HEK293 (cell line): ENCODE data around the gene TTC24.

Experiments used
- CTCF ChIA-PET: fragments of 350-600 bp; formaldehyde crosslinking; extraction: SDS; loops from one replicate; lab custom pipeline; 2021; ENCODE audit warnings: antibody characterized with exemption; lab: Yijun Ruan, JAX
- POLR2A ChIA-PET: fragments of 300-600 bp; formaldehyde crosslinking; extraction: SDS; loops from one replicate; lab custom pipeline; 2020; ENCODE audit warnings: antibody characterized with exemption, inconsistent platforms; lab: Yijun Ruan, JAX
- H3K27ac ChIP-seq: fragments of 200-500 bp; sonication (Bioruptor generic); 2 replicates; pipeline ENCODE4 v1.5.1; 2014; ENCODE audit warnings: low read depth, low read length, control low read depth, inconsistent platforms; ENCODE audit errors: extremely low read depth
- H3K36me3 ChIP-seq, 2 experiments: fragments of 200-500 bp in 1 of 2; sonication (Bioruptor generic) in 1 of 2; 1 replicate in 1 of 2; 2 replicates in 1 of 2; pipeline ENCODE4 v1.5.1; 2014 to 2017; ENCODE audit warnings: inconsistent platforms in 2 of 2, low read length in 2 of 2; ENCODE audit not compliant: control insufficient read depth in 2 of 2, insufficient read depth in 1 of 2
- H3K4me1 ChIP-seq: fragments of 200-500 bp; sonication (Bioruptor generic); 2 replicates; pipeline ENCODE4 v1.5.1; 2014; ENCODE audit warnings: mild to moderate bottlenecking, low read length, inconsistent platforms; ENCODE audit not compliant: control insufficient read depth, insufficient read depth
- H3K4me3 ChIP-seq: 2 replicates; pipeline ENCODE4 v1.5.1; 2011; ENCODE audit warnings: low read depth, mild to moderate bottlenecking, control low read depth, low read length, moderate library complexity
- H3K9me3 ChIP-seq: fragments of 200-500 bp; sonication (Bioruptor generic); 2 replicates; pipeline ENCODE4 v1.5.1; 2014; ENCODE audit warnings: low read depth, low read length, inconsistent platforms; ENCODE audit not compliant: control insufficient read depth, insufficient read depth
- BCL6B ChIP-seq: fragments of 450-650 bp; formaldehyde crosslinking; IDR thresholded peaks from 2 replicates; pipeline ENCODE4 v1.5.1; 2017; ENCODE audit warnings: missing biosample characterization, missing genetic modification characterization
- HOXA7 ChIP-seq: sonication (generic); formaldehyde crosslinking; IDR thresholded peaks from 2 replicates; pipeline ENCODE4 v1.8.1; 2022; ENCODE audit warnings: missing genetic modification reagents, borderline replicate concordance
- HOXD13 ChIP-seq: sonication (generic); formaldehyde crosslinking; IDR thresholded peaks from 2 replicates; pipeline ENCODE4 v1.8.0; 2022; ENCODE audit warnings: missing genetic modification reagents, borderline replicate concordance
- KLF7 ChIP-seq: fragments of 450-650 bp; formaldehyde crosslinking; IDR thresholded peaks from 2 replicates; pipeline ENCODE4 v1.5.1; 2016; ENCODE audit warnings: missing biosample characterization, missing genetic modification characterization, borderline replicate concordance
- PRDM4 ChIP-seq: fragments of 450-650 bp; formaldehyde crosslinking; IDR thresholded peaks from 2 replicates; pipeline ENCODE4 v1.5.1; 2017; ENCODE audit warnings: missing biosample characterization, missing genetic modification characterization
- REST ChIP-seq: fragments of 450-650 bp; formaldehyde crosslinking; IDR thresholded peaks from 2 replicates; pipeline ENCODE4 v1.5.1; 2016; ENCODE audit warnings: missing biosample characterization, missing genetic modification characterization
- ZBTB21 ChIP-seq: fragments of 450-650 bp; formaldehyde crosslinking; IDR thresholded peaks from 2 replicates; pipeline ENCODE4 v1.5.1; 2017; ENCODE audit warnings: missing biosample characterization, missing genetic modification characterization
- ZBTB8A ChIP-seq: fragments of 450-650 bp; formaldehyde crosslinking; IDR thresholded peaks from 2 replicates; pipeline ENCODE4 v1.5.1; 2016; ENCODE audit warnings: missing biosample characterization, missing genetic modification characterization
- ZNF132 ChIP-seq: fragments of 450-650 bp; formaldehyde crosslinking; IDR thresholded peaks from 2 replicates; pipeline ENCODE4 v1.5.1; 2017; ENCODE audit warnings: missing biosample characterization, missing genetic modification characterization, borderline replicate concordance
- ZNF202 ChIP-seq: fragments of 450-650 bp; formaldehyde crosslinking; IDR thresholded peaks from 2 replicates; pipeline ENCODE4 v1.5.1; 2016; ENCODE audit warnings: missing biosample characterization, missing genetic modification characterization, borderline replicate concordance
- ZNF23 ChIP-seq: fragments of 450-650 bp; formaldehyde crosslinking; IDR thresholded peaks from 2 replicates; pipeline ENCODE4 v1.5.1; 2016; ENCODE audit warnings: missing biosample characterization, missing genetic modification characterization, borderline replicate concordance
- ZNF266 ChIP-seq: fragments of 450-650 bp; formaldehyde crosslinking; IDR thresholded peaks from 2 replicates; pipeline ENCODE4 v1.5.1; 2016; ENCODE audit warnings: missing biosample characterization, missing genetic modification characterization, low read depth
- ZNF350 ChIP-seq: fragments of 450-650 bp; formaldehyde crosslinking; IDR thresholded peaks from 2 replicates; pipeline ENCODE4 v1.5.0; 2017; ENCODE audit warnings: missing biosample characterization, mild to moderate bottlenecking, missing genetic modification characterization
- ZNF37A ChIP-seq: fragments of 450-650 bp; IDR thresholded peaks from 2 replicates; pipeline ENCODE4 v1.5.1; 2018; ENCODE audit warnings: missing biosample characterization, missing genetic modification characterization
- ZNF473 ChIP-seq: fragments of 450-650 bp; formaldehyde crosslinking; IDR thresholded peaks from 2 replicates; pipeline ENCODE4 v1.5.1; 2017; ENCODE audit warnings: missing biosample characterization, missing genetic modification characterization
- ZNF48 ChIP-seq: fragments of 450-650 bp; formaldehyde crosslinking; IDR thresholded peaks from 2 replicates; pipeline ENCODE4 v1.5.1; 2016; ENCODE audit warnings: missing biosample characterization, missing genetic modification characterization
- ZNF549 ChIP-seq: fragments of 450-650 bp; IDR thresholded peaks from 2 replicates; pipeline ENCODE4 v1.5.1; 2018; ENCODE audit warnings: missing biosample characterization, missing genetic modification characterization, mild to moderate bottlenecking, inconsistent platforms, moderate library complexity
- ZNF571 ChIP-seq: fragments of 450-650 bp; formaldehyde crosslinking; IDR thresholded peaks from 2 replicates; pipeline ENCODE4 v1.5.0; 2017; ENCODE audit warnings: missing biosample characterization, missing genetic modification characterization
- ZNF600 ChIP-seq: fragments of 450-650 bp; formaldehyde crosslinking; IDR thresholded peaks from 2 replicates; pipeline ENCODE4 v1.5.1; 2016; ENCODE audit warnings: missing biosample characterization, missing genetic modification characterization
- ZNF610 ChIP-seq: fragments of 450-650 bp; formaldehyde crosslinking; IDR thresholded peaks from 2 replicates; pipeline ENCODE4 v1.5.1; 2016; ENCODE audit warnings: missing biosample characterization, missing genetic modification characterization, borderline replicate concordance
- ZNF639 ChIP-seq: fragments of 450-650 bp; formaldehyde crosslinking; IDR thresholded peaks from 2 replicates; pipeline ENCODE4 v1.5.1; 2016; ENCODE audit warnings: missing biosample characterization, missing genetic modification characterization
- ZNF660 ChIP-seq: fragments of 450-650 bp; IDR thresholded peaks from 2 replicates; pipeline ENCODE4 v1.5.1; 2018; ENCODE audit warnings: missing biosample characterization, mild to moderate bottlenecking, missing genetic modification characterization
- ZNF664 ChIP-seq: fragments of 450-650 bp; formaldehyde crosslinking; IDR thresholded peaks from 2 replicates; pipeline ENCODE4 v1.5.1; 2016; ENCODE audit warnings: missing biosample characterization, missing genetic modification characterization
- ZNF677 ChIP-seq: fragments of 450-650 bp; IDR thresholded peaks from 2 replicates; pipeline ENCODE4 v1.5.0; 2018; ENCODE audit warnings: missing biosample characterization, mild to moderate bottlenecking, missing genetic modification characterization, moderate library complexity

Gene TTC24

GRCh38 chr1:156619582-156619955 lies 40.0 kb downstream of the TTC24 start:
- TF ChIP-seq ZNF473 (tag by site-specific recombination) (no peak), ZNF600 (0 out of 2 replicates have a peak, but pooled peaks have one; percentile 3), ZNF571 (0 out of 2 replicates have a peak, but pooled peaks have one; percentile 19)
- ChIA-PET POLR2A (interaction anchor here (1.3 kb wide), 1 partner anchor 109 kb away, joined by 6 read pairs; the partner anchor contains the start of genes ISG20L2 and METTL25B), CTCF (interaction anchor here (0.5 to 4.7 kb wide), 35 partner anchors 8 to 1209 kb away, joined by 3 to 45 read pairs (median 4); partner anchors contain the start of genes CRABP2, GPATCH4, NAXE and NES)
- H3K27ac ChIP-seq, result no peak overlapping the region
- H3K4me1 ChIP-seq, result peaks cover 5% of the 10 kb centered on the region
- no peaks in the 10 kb centered on the region for H3K36me3 ChIP-seq
- H3K4me3 ChIP-seq, result no peak overlapping the region
- H3K9me3 ChIP-seq, result no peaks in the 10 kb centered on the region

GRCh38 chr1:156622581-156623297 lies 43.2 kb downstream of the TTC24 start:
- no peaks in the 10 kb centered on the region; the same call in 1 of the 2 replicates for H3K4me1 ChIP-seq
- CTCF ChIA-PET, result interaction anchor here (0.6 to 14.1 kb wide), 7 partner anchors 8 to 267 kb away, joined by 4 to 294 read pairs (median 91); partner anchors contain the start of gene NES
- H3K4me3 ChIP-seq, result no peak overlapping the region
- H3K27ac ChIP-seq, result no peak overlapping the region
- POLR2A ChIA-PET, result no interaction called here
- no peaks in the 10 kb centered on the region for H3K9me3 ChIP-seq
- no peaks in the 10 kb centered on the region for H3K36me3 ChIP-seq
- peak; percentile 90 for TF ChIP-seq REST (tag by site-specific recombination)
- no peak for TF ChIP-seq ZNF23 (tag by site-specific recombination)
- peak; percentile 82; the same call in 1 of the 2 replicates for TF ChIP-seq KLF7 (tag by site-specific recombination)
- no peak for TF ChIP-seq ZNF48 (tag by site-specific recombination)
- TF ChIP-seq ZNF639 (tag by site-specific recombination), result peak; percentile 93
- TF ChIP-seq ZNF202 (tag by site-specific recombination), result peak; percentile 98
- no peak for TF ChIP-seq ZNF660 (tag by site-specific recombination)
- TF ChIP-seq PRDM4 (tag by site-specific recombination), result peak; percentile 46; the same call in 1 of the 2 replicates
- peak; percentile 81; the same call in 1 of the 2 replicates for TF ChIP-seq ZBTB21 (tag by site-specific recombination)
- no peak for TF ChIP-seq ZNF350
- TF ChIP-seq ZNF664 (tag by site-specific recombination), result peak; percentile 95
- TF ChIP-seq ZNF610 (tag by site-specific recombination), result 0 out of 2 replicates have a peak, but pooled peaks have one; percentile 58
- no peak for TF ChIP-seq ZNF132
- no peak for TF ChIP-seq BCL6B (tag by site-specific recombination)
- TF ChIP-seq ZNF266, result peak; percentile 98
- peak; percentile 94 for TF ChIP-seq ZBTB8A (tag by site-specific recombination)
- TF ChIP-seq ZNF37A (tag by site-specific recombination), result no peak
- TF ChIP-seq ZNF549 (tag by site-specific recombination), result no peak
- TF ChIP-seq HOXD13, result no peak
- no peak for TF ChIP-seq HOXA7 (CRISPR knock-in tag)
- no peak for TF ChIP-seq ZNF677
